A549 (cell line): ENCODE results near the gene DTD1. TPM values are rescaled to one million over a fixed set of nuclear protein-coding genes. Genes with fewer than 3 reads are reported as not detected.

Source experiments
- ATAC-seq, 2 experiments: fragments of 200-7000 bp in 1 of 2; fragments of >200 bp in 1 of 2; cut with Nextera tagmentation in 1 of 2; cut with Tn5 transposase in 1 of 2; 3 replicates each; pipeline versions ENCODE4 v1.8.0 to v1.9.1; 2018 to 2020; ENCODE audit warnings: mild to moderate bottlenecking in 1 of 2, moderate library complexity in 1 of 2
- CTCF ChIA-PET: fragments of 300-600 bp; sonication (Branson Sonifier 250); formaldehyde crosslinking; extraction: SDS; loops from one replicate; lab custom pipeline; 2021; ENCODE audit warnings: antibody characterized with exemption, inconsistent platforms; lab: Yijun Ruan, JAX
- POLR2A ChIA-PET: fragments of 350-600 bp; formaldehyde crosslinking; extraction: SDS; loops from one replicate; lab custom pipeline; 2021; ENCODE audit warnings: antibody characterized with exemption, inconsistent platforms; lab: Yijun Ruan, JAX
- DNase-seq, 2 experiments: peaks; one replicate each; pipeline versions ENCODE4 v3.0.0 to v3.0.0-alpha.2; 2011 to 2016; ENCODE audit warnings: low read depth in 1 of 2, low spot score in 1 of 2
- FAIRE-seq: peaks from 2 replicates; lab custom pipeline; 2011; peaks lifted over from hg19 to GRCh38; lab: Jason Lieb, UNC
- H3K27ac ChIP-seq, 2 experiments: fragments of >200 bp; sonication (Bioruptor Twin); formaldehyde crosslinking; 3 replicates each; pipeline ENCODE4 v1.5.1; 2016 to 2017
- H3K4me1 ChIP-seq: fragments of >200 bp; sonication (Bioruptor Twin); formaldehyde crosslinking; 3 replicates; pipeline ENCODE4 v1.6.1; 2016
- H3K4me2 ChIP-seq: fragments of >200 bp; sonication (Bioruptor Twin); formaldehyde crosslinking; 3 replicates; pipeline ENCODE4 v1.6.1; 2016
- H3K4me3 ChIP-seq: fragments of >200 bp; sonication (Bioruptor Twin); formaldehyde crosslinking; 3 replicates; pipeline ENCODE4 v1.5.1; 2016
- H3K9me3 ChIP-seq: fragments of >200 bp; sonication (Bioruptor Twin); formaldehyde crosslinking; 3 replicates; pipeline ENCODE4 v1.6.1; 2016
- ATOH8 ChIP-seq: fragments of 250-450 bp; sonication (Bioruptor Pico); IDR thresholded peaks from 2 replicates; pipeline ENCODE4 v1.5.0; 2020; ENCODE audit warnings: low read depth, mild to moderate bottlenecking, moderate library complexity
- BHLHE40 ChIP-seq: IDR thresholded peaks from 2 replicates; pipeline ENCODE4 v1.6.1; 2012; ENCODE audit warnings: low read depth, low read length, inconsistent platforms
- CBX2 ChIP-seq: fragments of 200-600 bp; sonication (generic); IDR thresholded peaks from 2 replicates; pipeline ENCODE4 v1.6.1; 2016; ENCODE audit warnings: low read depth, mild to moderate bottlenecking, borderline replicate concordance
- CEBPB ChIP-seq, 2 experiments: fragments of >200 bp in 1 of 2; sonication (Bioruptor Twin) in 1 of 2; formaldehyde crosslinking in 1 of 2; IDR thresholded peaks; 2 replicates each; pipeline ENCODE4 v1.6.1; 2012 to 2016
- CHD2 ChIP-seq: fragments of 150-350 bp; IDR thresholded peaks from 2 replicates; pipeline ENCODE4 v1.6.1; 2014; ENCODE audit warnings: low read length; ENCODE audit not compliant: partially characterized antibody
- EP300 ChIP-seq, 2 experiments: fragments of >200 bp; sonication (Bioruptor Twin); formaldehyde crosslinking; IDR thresholded peaks; 2 replicates in 1 of 2; 3 replicates in 1 of 2; pipeline ENCODE4 v1.6.1; 2016 to 2017
- HOXA7 ChIP-seq: fragments of 250-450 bp; sonication (Bioruptor Pico); IDR thresholded peaks from 2 replicates; pipeline ENCODE4 v1.5.0; 2020; ENCODE audit warnings: mild to moderate bottlenecking, moderate library complexity
- HOXB5 ChIP-seq: fragments of 250-450 bp; sonication (Bioruptor Pico); IDR thresholded peaks from 2 replicates; pipeline ENCODE4 v1.5.0; 2020; ENCODE audit warnings: mild to moderate bottlenecking, moderate library complexity
- JUN ChIP-seq, 2 experiments: fragments of >200 bp; sonication (Bioruptor Twin); formaldehyde crosslinking; IDR thresholded peaks; 2 replicates in 1 of 2; 3 replicates in 1 of 2; pipeline ENCODE4 v1.6.1; 2016 to 2017
- KDM5A ChIP-seq: fragments of 200-600 bp; sonication (generic); IDR thresholded peaks from 2 replicates; pipeline ENCODE4 v1.6.1; 2016; ENCODE audit warnings: antibody characterized with exemption, mild to moderate bottlenecking
- MAFK ChIP-seq: fragments of 450-650 bp; IDR thresholded peaks from 2 replicates; pipeline ENCODE4 v1.6.1; 2014; ENCODE audit not compliant: partially characterized antibody
- MAZ ChIP-seq: fragments of 150-350 bp; IDR thresholded peaks from 2 replicates; pipeline ENCODE4 v1.6.1; 2014; ENCODE audit warnings: antibody characterized with exemption, low read depth, low read length, borderline replicate concordance
- NR3C1 ChIP-seq: fragments of >200 bp; sonication (Bioruptor Twin); formaldehyde crosslinking; IDR thresholded peaks from 3 replicates; pipeline ENCODE4 v1.6.1; 2017
- PBX3 ChIP-seq: IDR thresholded peaks from 2 replicates; pipeline ENCODE4 v1.6.1; 2012
- RFX5 ChIP-seq: fragments of 450-650 bp; IDR thresholded peaks from 2 replicates; pipeline ENCODE4 v1.7.1; 2014; ENCODE audit warnings: antibody characterized with exemption, mild to moderate bottlenecking, moderate library complexity
- SMC3 ChIP-seq: fragments of >200 bp; sonication (Bioruptor Twin); formaldehyde crosslinking; IDR thresholded peaks from 3 replicates; pipeline ENCODE4 v1.6.1; 2018; ENCODE audit warnings: inconsistent platforms
- SREBF2 ChIP-seq: fragments of 450-650 bp; IDR thresholded peaks from 2 replicates; pipeline ENCODE4 v1.6.1; 2014; ENCODE audit warnings: mild to moderate bottlenecking, moderate library complexity
- USF2 ChIP-seq: fragments of 450-650 bp; IDR thresholded peaks from 2 replicates; pipeline ENCODE4 v1.6.1; 2014; ENCODE audit warnings: antibody characterized with exemption
- WGBS: methylation state at CpG from one replicate; pipeline ENCODE4 v1.1.6; 2017; ENCODE audit errors: missing lambda C conversion rate; 5-methylcytosine and 5-hydroxymethylcytosine counted together
- polyA plus RNA-seq, 4 experiments: library from polyadenylated mRNA; depleted of rRNA in 3 of 4; stranded (reverse); fragments of >200 nt; fragmentation: RNase III in 1 of 4; extraction: RNeasy Plus Mini Kit Qiagen cat#74134 plus additional on column Dnase treatment in 1 of 4; gene quantifications; 2 replicates in 3 of 4; 3 replicates in 1 of 4; pipeline ENCODE4 v1.2.3, GENCODE V29; 2011 to 2017
- TF ChIP-seq, protein P1 (sequence below): fragments of 150-350 bp; IDR thresholded peaks from 2 replicates; pipeline ENCODE4 v1.6.1; 2014; ENCODE audit warnings: low read depth, mild to moderate bottlenecking, low read length

The DTD1 gene
- polyA plus RNA-seq, 2 of the 4 experiments (the other 2 are of a cell fraction): 72.8 to 99.3 TPM

GRCh38 chr20:18657575-18657974, 69.7 kb downstream of the DTD1 start:
- 70% methylated on average over 4 of the region's 4 CpGs for WGBS
- H3K9me3 ChIP-seq: no peaks in the 10 kb centered on the region
- H3K4me1 ChIP-seq: no peaks in the 10 kb centered on the region
- no peak for DNase-seq
- no peak for FAIRE-seq
- POLR2A ChIA-PET: no interaction called here
- H3K27ac ChIP-seq: no peak overlapping the region
- ATAC-seq: no peak
- CTCF ChIA-PET: interaction anchor here (0.6 kb wide), 1 partner anchor 44 kb away, joined by 3 read pairs; no protein-coding TSS in a partner anchor
- no peak overlapping the region for H3K4me2 ChIP-seq
- TF ChIP-seq, protein P1, sequence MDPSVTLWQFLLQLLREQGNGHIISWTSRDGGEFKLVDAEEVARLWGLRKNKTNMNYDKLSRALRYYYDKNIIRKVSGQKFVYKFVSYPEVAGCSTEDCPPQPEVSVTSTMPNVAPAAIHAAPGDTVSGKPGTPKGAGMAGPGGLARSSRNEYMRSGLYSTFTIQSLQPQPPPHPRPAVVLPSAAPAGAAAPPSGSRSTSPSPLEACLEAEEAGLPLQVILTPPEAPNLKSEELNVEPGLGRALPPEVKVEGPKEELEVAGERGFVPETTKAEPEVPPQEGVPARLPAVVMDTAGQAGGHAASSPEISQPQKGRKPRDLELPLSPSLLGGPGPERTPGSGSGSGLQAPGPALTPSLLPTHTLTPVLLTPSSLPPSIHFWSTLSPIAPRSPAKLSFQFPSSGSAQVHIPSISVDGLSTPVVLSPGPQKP: no peak
- H3K4me3 ChIP-seq: no peak overlapping the region

GRCh38 chr20:18662279-18663040, 74.6 kb downstream of the DTD1 start:
- WGBS: 93% methylated on average over 6 of the region's 6 CpGs
- Histone ChIP-seq H3K9me3 (no peaks in the 10 kb centered on the region), H3K4me2 (no peak overlapping the region)
- DNase-seq: no peak
- no peak for ATAC-seq
- POLR2A ChIA-PET: no interaction called here
- FAIRE-seq: no peak
- TF ChIP-seq CEBPB (IDR thresholded peaks at IDR 0.05) (no peak), SREBF2 (no peak), JUN (IDR thresholded peaks at IDR 0.05) (no peak), CHD2 (no peak)
- TF ChIP-seq, all 56 proteins: peak for 0
- Histone ChIP-seq H3K27ac (no peak overlapping the region), H3K4me1 (peaks cover 3% of the 10 kb centered on the region; the same call in 1 of the 3 replicates), H3K4me3 (no peak overlapping the region)
- CTCF ChIA-PET: interaction anchor here (2.0 kb wide), 1 partner anchor 30 kb away, joined by 7 read pairs; no protein-coding TSS in a partner anchor

GRCh38 chr20:18663932-18664331, 76.1 kb downstream of the DTD1 start:
- POLR2A ChIA-PET: no interaction called here
- TF ChIP-seq SMC3 (no peak), ATOH8 (CRISPR knock-in tag) (no peak), CHD2 (no peak), NR3C1 (no peak), EP300 (IDR thresholded peaks at IDR 0.05) (no peak), MAFK (no peak), PBX3 (no peak), HOXA7 (no peak), USF2 (no peak), MAZ (no peak), BHLHE40 (no peak), RFX5 (no peak), KDM5A (no peak), CBX2 (no peak), HOXB5 (CRISPR knock-in tag) (no peak)
- Histone ChIP-seq H3K4me3 (no peak overlapping the region), H3K27ac (no peak overlapping the region), H3K4me1 (peaks cover 3% of the 10 kb centered on the region; the same call in 1 of the 3 replicates), H3K9me3 (no peaks in the 10 kb centered on the region), H3K4me2 (no peak overlapping the region)
- WGBS: 64% methylated on average over 2 of the region's 2 CpGs
- no peak for FAIRE-seq
- CTCF ChIA-PET: no interaction called here
- no peak for DNase-seq
- no peak for ATAC-seq
